K562 (cell line): ENCODE results near the gene CCDC32. TPM values are rescaled to one million over a fixed set of nuclear protein-coding genes. Genes with fewer than 3 reads are reported as not detected.

ENCODE experiments used
- CAMTA2 ChIP-seq: fragments of 250-450 bp; sonication (Bioruptor Pico); conservative IDR thresholded peaks from 2 replicates; pipeline ENCODE4 v1.5.1; 2022
- CC2D1A ChIP-seq: fragments of 450-650 bp; IDR thresholded peaks from 2 replicates; pipeline ENCODE4 v1.6.1; 2017; ENCODE audit warnings: mild to moderate bottlenecking
- FOS ChIP-seq: IDR thresholded peaks from 3 replicates; pipeline ENCODE4 v1.6.1; 2011; ENCODE audit not compliant: insufficient read length; ENCODE audit errors: extremely low read depth
- HEY1 ChIP-seq: fragments of 250-450 bp; sonication (Bioruptor Pico); IDR thresholded peaks from 2 replicates; pipeline ENCODE4 v1.5.0; 2020; ENCODE audit warnings: mild to moderate bottlenecking, moderate library complexity, borderline replicate concordance
- ILK ChIP-seq: fragments of 450-650 bp; IDR thresholded peaks from 2 replicates; pipeline ENCODE4 v1.6.1; 2016; ENCODE audit warnings: missing genetic modification characterization, low read depth, mild to moderate bottlenecking, missing compliant biosample characterization, moderate library complexity, borderline replicate concordance
- MXI1 ChIP-seq: IDR thresholded peaks from 2 replicates; pipeline ENCODE4 v1.6.1; 2011; ENCODE audit warnings: low read depth, mild to moderate bottlenecking, improper control_type of control experiment, low read length
- NCOA4 ChIP-seq: fragments of 450-650 bp; IDR thresholded peaks from 2 replicates; pipeline ENCODE4 v1.6.1; 2018; ENCODE audit warnings: mild to moderate bottlenecking; ENCODE audit not compliant: partially characterized antibody
- NUFIP1 ChIP-seq: fragments of 450-650 bp; IDR thresholded peaks from 2 replicates; pipeline ENCODE4 v1.6.1; 2018; ENCODE audit not compliant: partially characterized antibody
- RBM14 ChIP-seq: fragments of 200-400 bp; formaldehyde crosslinking; IDR thresholded peaks from 2 replicates; pipeline ENCODE4 v1.6.1; 2018; ENCODE audit warnings: low read depth, mild to moderate bottlenecking, low read length, moderate library complexity, borderline replicate concordance; ENCODE audit not compliant: insufficient read depth
- RBM22 ChIP-seq: fragments of 200-400 bp; formaldehyde crosslinking; IDR thresholded peaks from 2 replicates; pipeline ENCODE4 v1.6.1; 2018; ENCODE audit warnings: low read length, low read depth; ENCODE audit not compliant: poor library complexity, severe bottlenecking
- TRIM28 ChIP-seq: fragments of 450-650 bp; IDR thresholded peaks from 2 replicates; pipeline ENCODE4 v1.6.1; 2017
- ZMIZ1 ChIP-seq, 2 experiments: fragments of 150-350 bp in 1 of 2; IDR thresholded peaks; 2 replicates each; pipeline ENCODE4 v1.6.1; 2012 to 2016; ENCODE audit warnings: low read depth in 2 of 2, low read length in 2 of 2, mild to moderate bottlenecking in 1 of 2, moderate library complexity in 1 of 2
- ZNF217 ChIP-seq: sonication (generic); formaldehyde crosslinking; IDR thresholded peaks from 2 replicates; pipeline ENCODE4 v1.8.0; 2022; ENCODE audit warnings: mild to moderate bottlenecking, missing genetic modification reagents
- ZNF224 ChIP-seq: sonication (generic); formaldehyde crosslinking; IDR thresholded peaks from 2 replicates; pipeline ENCODE4 v1.8.0; 2022; ENCODE audit warnings: mild to moderate bottlenecking, missing genetic modification reagents
- ZNF507 ChIP-seq: conservative IDR thresholded peaks from 2 replicates; pipeline ENCODE4 v1.6.1; 2017; ENCODE audit warnings: missing genetic modification characterization, missing compliant biosample characterization
- ZNF77 ChIP-seq: fragments of 250-450 bp; sonication (Bioruptor Pico); IDR thresholded peaks from 2 replicates; pipeline ENCODE4 v1.5.0; 2020
- polyA plus RNA-seq, 8 experiments: library from polyadenylated mRNA; depleted of rRNA in 4 of 8; stranded (reverse) in 5 of 8; unstranded in 3 of 8; fragments of >200 nt; fragmentation: Nextera tagmentation in 2 of 8; fragmentation: Illumina TruSeq in 1 of 8; extraction: Ambion mirVana in 2 of 8; extraction: Trizol in 1 of 8; gene quantifications; 2 replicates each; pipeline versions ENCODE4 v1.2.1 to v1.2.3, GENCODE V29; 2011 to 2014; ENCODE audit warnings: inconsistent platforms in 1 of 8, missing spikeins in 1 of 8
- total RNA-seq, 7 experiments: library from RNA; depleted of rRNA in 6 of 7; stranded (reverse); fragments of >200 nt in 6 of 7; fragmentation: Illumina TruSeq in 2 of 7; extraction: Trizol in 2 of 7; gene quantifications; 2 replicates each; pipeline versions ENCODE4 v1.2.1 to v1.2.3, GENCODE V29; 2011 to 2021; ENCODE audit warnings: low replicate concordance in 1 of 7
- TF ChIP-seq, protein P1 (sequence below): fragments of 450-650 bp; formaldehyde crosslinking; IDR thresholded peaks from 2 replicates; pipeline ENCODE4 v1.4.0; 2020; ENCODE audit warnings: mild to moderate bottlenecking, moderate library complexity
- TF ChIP-seq, protein P2 (sequence below): fragments of 250-450 bp; sonication (Bioruptor Pico); IDR thresholded peaks from 2 replicates; pipeline ENCODE4 v1.4.0; 2020; ENCODE audit warnings: mild to moderate bottlenecking
- TF ChIP-seq, protein P3 (sequence below), 2 experiments: fragments of 450-650 bp in 1 of 2; sonication (generic) in 1 of 2; formaldehyde crosslinking in 1 of 2; IDR thresholded peaks in 1 of 2; conservative IDR thresholded peaks in 1 of 2; 2 replicates each; pipeline versions ENCODE4 v1.6.1 to v1.8.1; 2016 to 2023; ENCODE audit warnings: mild to moderate bottlenecking in 2 of 2, moderate library complexity in 2 of 2, inconsistent platforms in 1 of 2, missing genetic modification reagents in 1 of 2

The CCDC32 gene
- total and polyA plus RNA-seq, 9 of the 15 experiments (the other 6 are each of a cell fraction or from before 2014, with no cell fraction given), result 22.2 to 94.8 (median 37.1) TPM

GRCh38 chr15:40593588-40594428 lies 29.0 kb upstream of the CCDC32 start, which contains the start of gene KNL1 (continued):
- no peak for TF ChIP-seq RBM22
- TF ChIP-seq NCOA4, result no peak
- TF ChIP-seq, protein P1, sequence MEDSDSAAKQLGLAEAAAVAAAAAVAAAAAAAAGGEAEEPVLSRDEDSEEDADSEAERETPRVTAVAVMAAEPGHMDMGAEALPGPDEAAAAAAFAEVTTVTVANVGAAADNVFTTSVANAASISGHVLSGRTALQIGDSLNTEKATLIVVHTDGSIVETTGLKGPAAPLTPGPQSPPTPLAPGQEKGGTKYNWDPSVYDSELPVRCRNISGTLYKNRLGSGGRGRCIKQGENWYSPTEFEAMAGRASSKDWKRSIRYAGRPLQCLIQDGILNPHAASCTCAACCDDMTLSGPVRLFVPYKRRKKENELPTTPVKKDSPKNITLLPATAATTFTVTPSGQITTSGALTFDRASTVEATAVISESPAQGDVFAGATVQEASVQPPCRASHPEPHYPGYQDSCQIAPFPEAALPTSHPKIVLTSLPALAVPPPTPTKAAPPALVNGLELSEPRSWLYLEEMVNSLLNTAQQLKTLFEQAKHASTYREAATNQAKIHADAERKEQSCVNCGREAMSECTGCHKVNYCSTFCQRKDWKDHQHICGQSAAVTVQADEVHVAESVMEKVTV (CRISPR knock-in tag), result 0 out of 2 replicates have a peak, but pooled peaks have one; percentile 16
- TF ChIP-seq, protein P2, sequence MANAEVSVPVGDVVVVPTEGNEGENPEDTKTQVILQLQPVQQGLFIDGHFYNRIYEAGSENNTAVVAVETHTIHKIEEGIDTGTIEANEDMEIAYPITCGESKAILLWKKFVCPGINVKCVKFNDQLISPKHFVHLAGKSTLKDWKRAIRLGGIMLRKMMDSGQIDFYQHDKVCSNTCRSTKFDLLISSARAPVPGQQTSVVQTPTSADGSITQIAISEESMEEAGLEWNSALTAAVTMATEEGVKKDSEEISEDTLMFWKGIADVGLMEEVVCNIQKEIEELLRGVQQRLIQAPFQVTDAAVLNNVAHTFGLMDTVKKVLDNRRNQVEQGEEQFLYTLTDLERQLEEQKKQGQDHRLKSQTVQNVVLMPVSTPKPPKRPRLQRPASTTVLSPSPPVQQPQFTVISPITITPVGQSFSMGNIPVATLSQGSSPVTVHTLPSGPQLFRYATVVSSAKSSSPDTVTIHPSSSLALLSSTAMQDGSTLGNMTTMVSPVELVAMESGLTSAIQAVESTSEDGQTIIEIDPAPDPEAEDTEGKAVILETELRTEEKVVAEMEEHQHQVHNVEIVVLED (CRISPR knock-in tag), result peak; percentile 16; the same call in 1 of the 2 replicates
- peak; percentile 79 for TF ChIP-seq NUFIP1
- peak; percentile 66; the same call in 1 of the 2 replicates for TF ChIP-seq CC2D1A
- no peak for TF ChIP-seq FOS
- no peak for TF ChIP-seq ZNF217
- no peak for TF ChIP-seq MXI1
- TF ChIP-seq, protein P3, sequence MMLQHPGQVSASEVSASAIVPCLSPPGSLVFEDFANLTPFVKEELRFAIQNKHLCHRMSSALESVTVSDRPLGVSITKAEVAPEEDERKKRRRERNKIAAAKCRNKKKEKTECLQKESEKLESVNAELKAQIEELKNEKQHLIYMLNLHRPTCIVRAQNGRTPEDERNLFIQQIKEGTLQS (IDR thresholded peaks at IDR 0.05), result peak; percentile 99
- TF ChIP-seq, protein P3 (CRISPR knock-in tag; conservative IDR thresholded peaks at IDR 0.05), result peak; percentile 98
- TF ChIP-seq ZMIZ1 (IDR thresholded peaks at IDR 0.05; ENCODE audit: low read depth in 2 of 2, low read length in 2 of 2), result no peak
- no peak for TF ChIP-seq ZNF77 (CRISPR knock-in tag)
- no peak for TF ChIP-seq CAMTA2
- TF ChIP-seq RBM14, result no peak
- TF ChIP-seq ILK (tag), result no peak
- TF ChIP-seq TRIM28, result 0 out of 2 replicates have a peak, but pooled peaks have one; percentile 61
- no peak for TF ChIP-seq HEY1 (CRISPR knock-in tag)
- TF ChIP-seq ZNF507, result no peak
- TF ChIP-seq ZNF224 (CRISPR knock-in tag), result no peak; the same call in 1 of the 2 replicates
